ENCODE results near the gene SSBP2. TPM values are rescaled to one million over a fixed set of nuclear protein-coding genes. Genes with fewer than 3 reads are reported as not detected.
"Not testable (repeated sequence)": the region's sequence is repeated elsewhere in the genome, so short reads cannot be mapped to it uniquely, and the experiment has no call there.

Gene SSBP2
- total RNA-seq, 2 experiments from 2014 or later = 28.1 to 30.3 TPM

GRCh38 chr5:81409896-81410295 lies 341.0 kb downstream of the SSBP2 start:
- Mint-ChIP-seq H3K27me3 (no peaks in the 10 kb centered on the region), H3K4me1 (peaks cover 20% of the 10 kb centered on the region), H3K4me3 (no peak overlapping the region), H3K9me3 (no peaks in the 10 kb centered on the region), H3K27ac (peak overlapping the region; percentile 52), H3K36me3 (ENCODE audit: low read depth) (no peaks in the 10 kb centered on the region)
- DNase-seq = no peak
- ChIA-PET CTCF (interaction anchor here (1.4 kb wide), 1 partner anchor 16 kb away, joined by 3 read pairs; the partner anchor contains the start of gene ACOT12), POLR2A (interaction anchor here (1.1 to 1.3 kb wide), 2 partner anchors 10 to 108 kb away, joined by 3 to 4 read pairs; partner anchors contain the start of gene ZCCHC9)

- no peak for DNase-seq
- POLR2A ChIA-PET = interaction anchor here (1.1 kb wide), 1 partner anchor 11 kb away, joined by 3 read pairs; no protein-coding TSS in a partner anchor
- H3K27ac Mint-ChIP-seq = no peak overlapping the region
These were observed 341.5 kb downstream of the SSBP2 start for GRCh38 chr5:81409361-81409760.

GRCh38 chr5:81408496-81408895 lies 342.4 kb downstream of the SSBP2 start:
- Mint-ChIP-seq H3K36me3 (ENCODE audit: low read depth) (no peaks in the 10 kb centered on the region), H3K4me1 (peaks cover 20% of the 10 kb centered on the region), H3K9me3 (no peaks in the 10 kb centered on the region), H3K4me3 (no peak overlapping the region), H3K27ac (no peak overlapping the region), H3K27me3 (no peaks in the 10 kb centered on the region)
- no peak for DNase-seq
- ChIA-PET POLR2A (no interaction called here), CTCF (no interaction called here)

More at GRCh38 chr5:81409361-81409760, 341.5 kb downstream of the SSBP2 start:
- Mint-ChIP-seq H3K4me3 (no peak overlapping the region), H3K9me3 (no peaks in the 10 kb centered on the region), H3K4me1 (peaks cover 20% of the 10 kb centered on the region), H3K36me3 (ENCODE audit: low read depth) (no peaks in the 10 kb centered on the region), H3K27me3 (no peaks in the 10 kb centered on the region)
- CTCF ChIA-PET = interaction anchor here (1.4 kb wide), 1 partner anchor 16 kb away, joined by 3 read pairs; the partner anchor contains the start of gene ACOT12

GRCh38 chr5:81407811-81408210 lies 343.1 kb downstream of the SSBP2 start:
- CTCF ChIA-PET, H3K27ac Mint-ChIP-seq, H3K4me3 Mint-ChIP-seq: not testable (repeated sequence)

GRCh38 chr5:81405126-81405891 lies 345.6 kb downstream of the SSBP2 start:
- H3K36me3 Mint-ChIP-seq (ENCODE audit: low read depth) = no peaks in the 10 kb centered on the region
- DNase-seq = no peak
- H3K27me3 Mint-ChIP-seq = peaks cover 2% of the 10 kb centered on the region
- H3K27ac Mint-ChIP-seq = no peak overlapping the region
- CTCF ChIA-PET = interaction anchor here (0.8 kb wide), 1 partner anchor 20 kb away, joined by 3 read pairs; no protein-coding TSS in a partner anchor
- POLR2A ChIA-PET = no interaction called here
- peaks cover 18% of the 10 kb centered on the region for H3K4me1 Mint-ChIP-seq
- H3K9me3 Mint-ChIP-seq = no peaks in the 10 kb centered on the region
- H3K4me3 Mint-ChIP-seq = no peak overlapping the region

More at GRCh38 chr5:81407811-81408210, 343.1 kb downstream of the SSBP2 start:
- H3K36me3 Mint-ChIP-seq (ENCODE audit: low read depth); POLR2A ChIA-PET; DNase-seq; H3K9me3 Mint-ChIP-seq; H3K27me3 Mint-ChIP-seq: not testable (repeated sequence)
- H3K4me1 Mint-ChIP-seq = peaks cover 20% of the 10 kb centered on the region

DNA sequence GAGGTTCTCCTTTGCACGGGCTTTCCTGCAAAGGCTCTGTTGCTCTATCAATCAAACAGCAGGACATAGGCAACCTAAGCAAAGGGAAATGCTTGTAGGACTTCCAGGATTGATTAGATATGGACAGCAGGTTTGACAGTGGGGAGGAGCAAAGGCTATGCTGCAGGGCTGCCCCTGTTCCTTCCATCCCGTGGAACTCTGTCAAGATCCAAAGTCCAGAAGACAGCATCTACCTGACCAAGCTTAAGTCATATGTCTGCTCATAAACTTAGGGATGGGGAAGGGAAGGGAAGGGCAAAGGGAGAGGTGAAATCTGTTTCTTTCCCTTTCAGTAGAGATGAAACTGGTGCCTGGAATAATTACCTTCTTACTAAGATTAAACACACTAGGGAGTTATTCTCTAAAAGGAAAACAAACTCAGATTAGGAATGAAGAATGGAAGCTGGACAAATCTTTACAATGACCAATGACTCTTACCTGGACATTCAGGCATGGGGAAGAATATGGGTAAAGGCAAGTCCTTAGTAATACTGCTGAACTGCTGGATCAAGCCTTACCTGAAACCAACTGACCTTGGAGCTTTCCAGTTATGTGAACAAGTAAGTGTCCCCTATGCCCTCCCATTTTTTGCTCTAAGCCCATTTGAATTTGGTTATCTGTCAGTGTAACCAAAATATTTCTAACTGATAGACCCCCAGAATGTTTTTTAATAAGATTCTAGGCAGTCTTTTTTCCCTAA lies 348.5 kb downstream of the SSBP2 start:
- ChIA-PET POLR2A (no interaction called here), CTCF (no interaction called here)
- H3K4me1 Mint-ChIP-seq = no peaks in the 10 kb centered on the region
- H3K27me3 Mint-ChIP-seq = peaks cover 2% of the 10 kb centered on the region
- no peak overlapping the region for H3K4me3 Mint-ChIP-seq
- H3K9me3 Mint-ChIP-seq = no peaks in the 10 kb centered on the region
- H3K27ac Mint-ChIP-seq = no peak overlapping the region
- no peak for DNase-seq
- H3K36me3 Mint-ChIP-seq (ENCODE audit: low read depth) = no peaks in the 10 kb centered on the region

GRCh38 chr5:81401266-81401665 lies 349.6 kb downstream of the SSBP2 start:
- ChIA-PET CTCF (no interaction called here), POLR2A (no interaction called here)
- Mint-ChIP-seq H3K27me3 (peaks cover 5% of the 10 kb centered on the region), H3K36me3 (ENCODE audit: low read depth) (no peaks in the 10 kb centered on the region), H3K4me3 (no peak overlapping the region), H3K9me3 (no peaks in the 10 kb centered on the region), H3K4me1 (no peaks in the 10 kb centered on the region), H3K27ac (no peak overlapping the region)
- no peak for DNase-seq

GRCh38 chr5:81400375-81400774 lies 350.5 kb downstream of the SSBP2 start:
- Mint-ChIP-seq H3K36me3 (ENCODE audit: low read depth) (no peaks in the 10 kb centered on the region), H3K4me3 (no peak overlapping the region), H3K4me1 (peaks cover 3% of the 10 kb centered on the region), H3K27me3 (peaks cover 10% of the 10 kb centered on the region), H3K27ac (no peak overlapping the region), H3K9me3 (no peaks in the 10 kb centered on the region)
- ChIA-PET CTCF (no interaction called here), POLR2A (no interaction called here)
- DNase-seq = no peak

DNA sequence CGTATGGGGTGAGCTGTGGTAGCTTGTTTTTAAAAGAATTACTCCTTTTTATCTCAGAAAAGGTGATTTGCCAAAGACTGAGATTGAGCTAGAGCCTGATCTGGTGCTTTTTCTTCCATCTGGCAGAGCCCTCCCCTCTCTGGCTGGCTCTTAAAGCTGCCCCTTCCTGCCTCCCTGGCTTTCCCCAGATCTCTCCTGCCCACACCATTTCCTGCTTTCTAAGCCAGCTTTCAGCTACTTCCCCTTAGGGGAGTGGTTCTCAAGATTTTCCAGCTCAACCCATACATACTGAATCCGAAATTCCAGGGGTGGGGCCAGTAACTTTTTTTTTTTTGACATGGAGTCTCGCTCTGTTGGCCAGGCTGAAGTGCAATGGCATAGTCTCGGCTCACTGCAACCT lies 352.2 kb downstream of the SSBP2 start:
- H3K27me3 Mint-ChIP-seq = peaks cover 21% of the 10 kb centered on the region
- H3K9me3 Mint-ChIP-seq = no peaks in the 10 kb centered on the region
- ChIA-PET CTCF (no interaction called here), POLR2A (no interaction called here)
- peaks cover 3% of the 10 kb centered on the region for H3K36me3 Mint-ChIP-seq (ENCODE audit: low read depth)
- H3K4me1 Mint-ChIP-seq = peaks cover 3% of the 10 kb centered on the region
- no peak overlapping the region for H3K4me3 Mint-ChIP-seq
- no peak for DNase-seq
- H3K27ac Mint-ChIP-seq = no peak overlapping the region

DNA sequence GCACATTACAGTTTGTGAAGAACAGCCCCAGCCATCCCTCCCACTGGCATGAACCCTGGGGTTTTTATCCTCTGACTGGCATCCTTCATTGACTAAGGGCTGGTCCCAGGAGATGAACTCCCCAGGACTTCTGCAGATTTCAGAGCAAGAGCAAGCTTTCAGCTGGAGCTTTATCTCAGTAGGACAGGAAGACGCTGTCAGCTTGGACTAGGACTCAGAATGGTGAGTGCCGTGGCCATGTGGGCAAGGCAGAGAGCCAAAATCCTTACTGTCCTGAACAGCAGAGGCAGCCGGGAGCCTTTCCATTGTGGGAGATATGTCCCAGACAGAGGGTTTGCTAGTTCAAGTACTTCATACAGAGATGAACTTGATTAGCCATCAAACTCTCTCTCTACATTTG lies 353.7 kb downstream of the SSBP2 start:
- POLR2A ChIA-PET = no interaction called here
- no peak for DNase-seq
- CTCF ChIA-PET = no interaction called here
- peaks cover 32% of the 10 kb centered on the region for H3K27me3 Mint-ChIP-seq
- peaks cover 3% of the 10 kb centered on the region for H3K36me3 Mint-ChIP-seq (ENCODE audit: low read depth)
- H3K9me3 Mint-ChIP-seq = no peaks in the 10 kb centered on the region
- no peak overlapping the region for H3K4me3 Mint-ChIP-seq
- peaks cover 8% of the 10 kb centered on the region for H3K4me1 Mint-ChIP-seq
- no peak overlapping the region for H3K27ac Mint-ChIP-seq

GRCh38 chr5:81395262-81395661 lies 355.6 kb downstream of the SSBP2 start:
- ChIA-PET POLR2A (no interaction called here), CTCF (no interaction called here)
- peaks cover 3% of the 10 kb centered on the region for H3K36me3 Mint-ChIP-seq (ENCODE audit: low read depth)
- H3K9me3 Mint-ChIP-seq = no peaks in the 10 kb centered on the region
- H3K27me3 Mint-ChIP-seq = peaks cover 35% of the 10 kb centered on the region
- H3K4me1 Mint-ChIP-seq = peaks cover 8% of the 10 kb centered on the region
- H3K4me3 Mint-ChIP-seq = no peak overlapping the region
- no peak overlapping the region for H3K27ac Mint-ChIP-seq
- no peak for DNase-seq

GRCh38 chr5:81393783-81394718 lies 356.8 kb downstream of the SSBP2 start, which contains the start of gene ACOT12:
Gene ACOT12 (minus strand): TSS chr5:81394134. CDS start chr5:81394114, 20 bp downstream.
- peaks cover 36% of the 10 kb centered on the region for H3K27me3 Mint-ChIP-seq
- no peak within 1 kb of the TSS for H3K27ac Mint-ChIP-seq
- H3K9me3 Mint-ChIP-seq = no peaks in the 10 kb centered on the region
- H3K4me3 Mint-ChIP-seq = peak within 1 kb of the TSS; percentile 46
- peaks cover 3% of the 10 kb centered on the region for H3K36me3 Mint-ChIP-seq (ENCODE audit: low read depth)
- CTCF ChIA-PET = interaction anchor here (0.6 to 1.3 kb wide), 2 partner anchors 15 to 98 kb away, joined by 3 to 4 read pairs; no protein-coding TSS in a partner anchor
- POLR2A ChIA-PET = interaction anchor here (0.6 kb wide), 1 partner anchor 579 kb away, joined by 3 read pairs; no protein-coding TSS in a partner anchor
- DNase-seq = no peak
- H3K4me1 Mint-ChIP-seq = peaks cover 8% of the 10 kb centered on the region

Data from activated CD4-positive, alpha-beta memory T cell treated with anti-CD3 and anti-CD28 coated beads, Interleukin-2, amount 10 ng/mL, durations not matched to agents 7 days and 5 days (primary cell).